ENCODE results near the gene ANO1.

ANO1 gene

GRCh38 chr11:70087446-70088167 lies 9.5 kb downstream of the ANO1 start:
- no peak overlapping the region for H4K91ac ChIP-seq (ENCODE audit: low read length)
- H2BK15ac ChIP-seq (ENCODE audit: low read depth, poor library complexity, severe bottlenecking): no peak overlapping the region
- H3K27me3 ChIP-seq (ENCODE audit: control insufficient read depth in 1 of 2, insufficient read depth in 1 of 2, low read length in 2 of 2): peaks cover 47 to 51% of the 10 kb centered on the region in 2 experiments
- no peak for DNase-seq
- H3K4ac ChIP-seq (ENCODE audit: low read depth in 1 of 2, low read length in 2 of 2): no peak overlapping the region
- WGBS: 84% methylated on average over 30 of the region's 32 CpGs
- H3K9me3 ChIP-seq (ENCODE audit: control insufficient read depth, low read length): no peaks in the 10 kb centered on the region
- H3K4me3 ChIP-seq (ENCODE audit: insufficient read depth in 1 of 2, low read depth in 1 of 2, low read length in 2 of 2): no peak overlapping the region
- H3K4me2 ChIP-seq (ENCODE audit: low read length, poor library complexity, severe bottlenecking): no peak overlapping the region
- no peaks in the 10 kb centered on the region for H3K79me1 ChIP-seq (replicated peaks; ENCODE audit: low read length, poor library complexity, severe bottlenecking)
- H3K9ac ChIP-seq (ENCODE audit: low read length): no peak overlapping the region
- no peak overlapping the region for H3K14ac ChIP-seq (ENCODE audit: low read length in 2 of 2)
- H4K8ac ChIP-seq (ENCODE audit: low read length): no peak overlapping the region
- no peak overlapping the region for H2BK12ac ChIP-seq (ENCODE audit: low read length in 2 of 2)
- no peak overlapping the region for H2AK5ac ChIP-seq (ENCODE audit: low read length, severe bottlenecking)
- H2BK120ac ChIP-seq (ENCODE audit: low read depth, low read length): no peak overlapping the region
- H3K36me3 ChIP-seq (ENCODE audit: control insufficient read depth in 1 of 2, insufficient read depth in 2 of 2, low read depth in 1 of 2, low read length in 2 of 2): no peaks in the 10 kb centered on the region
- H3K18ac ChIP-seq (ENCODE audit: low read depth in 1 of 2, low read length in 2 of 2): no peak overlapping the region
- H3K4me1 ChIP-seq (ENCODE audit: control insufficient read depth, insufficient read depth, low read depth, low read length): no peaks in the 10 kb centered on the region
- no peak overlapping the region for H3K27ac ChIP-seq (ENCODE audit: low read length, poor library complexity, severe bottlenecking)
- no peak overlapping the region for H2AFZ ChIP-seq (ENCODE audit: low read depth, low read length)
- no peak overlapping the region for H2BK5ac ChIP-seq (ENCODE audit: low read depth, low read length, poor library complexity, severe bottlenecking)
- H3K23ac ChIP-seq (ENCODE audit: low read length in 2 of 2): no peak overlapping the region

DNA sequence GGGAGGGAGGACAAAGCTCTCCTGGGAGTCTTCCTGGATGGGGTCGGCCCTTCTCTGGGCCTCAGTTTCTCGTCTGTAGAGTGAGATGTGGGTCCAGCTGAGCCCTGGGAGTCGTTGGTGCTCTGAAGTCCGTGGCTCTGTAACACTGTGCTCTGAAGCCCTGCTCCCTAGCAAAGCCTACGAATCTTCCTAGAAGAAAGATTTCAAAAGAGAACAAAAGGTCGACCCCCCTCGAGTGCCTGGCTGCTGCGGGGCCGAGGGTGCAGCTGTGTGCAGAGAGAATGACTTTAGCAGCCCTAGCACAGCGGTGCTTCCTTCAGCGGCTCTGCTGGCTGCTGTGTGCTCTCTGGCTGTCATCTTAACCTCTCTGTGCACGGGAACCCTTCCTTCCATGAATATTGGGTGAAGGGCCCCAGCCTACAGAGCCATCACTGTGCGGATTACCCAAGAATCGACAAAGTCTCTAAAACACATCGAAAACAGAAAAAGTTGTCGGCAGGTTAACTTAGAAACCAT lies 10.7 kb downstream of the ANO1 start:
- Histone ChIP-seq H3K14ac (ENCODE audit: low read length in 2 of 2) (no peak overlapping the region), H3K9ac (ENCODE audit: low read length) (no peak overlapping the region), H2BK120ac (ENCODE audit: low read depth, low read length) (no peak overlapping the region), H3K4me3 (ENCODE audit: insufficient read depth in 1 of 2, low read depth in 1 of 2, low read length in 2 of 2) (no peak overlapping the region), H3K4ac (ENCODE audit: low read depth in 1 of 2, low read length in 2 of 2) (no peak overlapping the region), H2AK5ac (ENCODE audit: low read length, severe bottlenecking) (no peak overlapping the region), H2AFZ (ENCODE audit: low read depth, low read length) (no peak overlapping the region), H3K9me3 (ENCODE audit: control insufficient read depth, low read length) (no peaks in the 10 kb centered on the region), H2BK5ac (ENCODE audit: low read depth, low read length, poor library complexity, severe bottlenecking) (no peak overlapping the region), H3K36me3 (ENCODE audit: control insufficient read depth in 1 of 2, insufficient read depth in 2 of 2, low read depth in 1 of 2, low read length in 2 of 2) (no peaks in the 10 kb centered on the region), H3K4me2 (ENCODE audit: low read length, poor library complexity, severe bottlenecking) (no peak overlapping the region), H3K27ac (ENCODE audit: low read length, poor library complexity, severe bottlenecking) (no peak overlapping the region), H2BK15ac (ENCODE audit: low read depth, poor library complexity, severe bottlenecking) (no peak overlapping the region), H3K79me1 (replicated peaks; ENCODE audit: low read length, poor library complexity, severe bottlenecking) (no peaks in the 10 kb centered on the region), H3K4me1 (ENCODE audit: control insufficient read depth, insufficient read depth, low read depth, low read length) (no peaks in the 10 kb centered on the region), H2BK12ac (ENCODE audit: low read length in 2 of 2) (no peak overlapping the region), H3K23ac (ENCODE audit: low read length in 2 of 2) (no peak overlapping the region), H3K18ac (ENCODE audit: low read depth in 1 of 2, low read length in 2 of 2) (no peak overlapping the region), H4K8ac (ENCODE audit: low read length) (no peak overlapping the region), H3K27me3 (ENCODE audit: control insufficient read depth in 1 of 2, insufficient read depth in 1 of 2, low read length in 2 of 2) (peaks cover 51 to 54% of the 10 kb centered on the region in 2 experiments), H4K91ac (ENCODE audit: low read length) (no peak overlapping the region)
- whole genome bisulfite sequencing: 81% methylated on average over 16 of the region's 16 CpGs
- DNase-seq: no peak

DNA sequence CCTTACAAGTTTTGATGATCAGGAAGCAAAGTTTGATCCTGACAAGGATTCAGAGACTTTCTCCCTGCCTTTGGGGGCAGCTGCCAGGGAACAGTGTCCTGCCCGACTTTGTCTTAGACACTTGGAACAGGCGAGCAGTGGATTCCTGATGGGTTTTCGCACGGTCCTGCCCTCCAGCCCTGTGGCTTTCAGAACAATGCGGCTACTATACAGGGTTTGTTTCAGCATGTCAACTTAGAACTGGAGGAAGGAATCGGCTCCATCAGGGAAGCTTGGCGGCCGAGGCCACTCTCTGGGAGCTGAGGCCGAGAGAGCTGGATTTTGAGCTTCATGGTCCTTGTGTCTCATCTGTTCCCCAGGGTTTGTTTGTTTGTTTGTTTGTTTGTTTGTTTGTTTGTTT lies 11.5 kb downstream of the ANO1 start:
- DNase-seq: no peak
- Histone ChIP-seq H2AK5ac (ENCODE audit: low read length, severe bottlenecking) (no peak overlapping the region), H2BK12ac (ENCODE audit: low read length in 2 of 2) (peak overlapping the region in 1 of 2 experiments; percentile 18), H3K9ac (ENCODE audit: low read length) (no peak overlapping the region), H3K27me3 (ENCODE audit: control insufficient read depth in 1 of 2, insufficient read depth in 1 of 2, low read length in 2 of 2) (peaks cover 58 to 62% of the 10 kb centered on the region in 2 experiments), H3K4me1 (ENCODE audit: control insufficient read depth, insufficient read depth, low read depth, low read length) (no peaks in the 10 kb centered on the region), H3K4me2 (ENCODE audit: low read length, poor library complexity, severe bottlenecking) (no peak overlapping the region), H4K91ac (ENCODE audit: low read length) (no peak overlapping the region), H2AFZ (ENCODE audit: low read depth, low read length) (no peak overlapping the region), H2BK15ac (ENCODE audit: low read depth, poor library complexity, severe bottlenecking) (no peak overlapping the region), H3K27ac (ENCODE audit: low read length, poor library complexity, severe bottlenecking) (no peak overlapping the region), H3K23ac (ENCODE audit: low read length in 2 of 2) (no peak overlapping the region), H3K36me3 (ENCODE audit: control insufficient read depth in 1 of 2, insufficient read depth in 2 of 2, low read depth in 1 of 2, low read length in 2 of 2) (no peaks in the 10 kb centered on the region), H3K79me1 (replicated peaks; ENCODE audit: low read length, poor library complexity, severe bottlenecking) (no peaks in the 10 kb centered on the region), H2BK5ac (ENCODE audit: low read depth, low read length, poor library complexity, severe bottlenecking) (no peak overlapping the region), H4K8ac (ENCODE audit: low read length) (no peak overlapping the region), H3K18ac (ENCODE audit: low read depth in 1 of 2, low read length in 2 of 2) (no peak overlapping the region), H3K9me3 (ENCODE audit: control insufficient read depth, low read length) (no peaks in the 10 kb centered on the region), H3K14ac (ENCODE audit: low read length in 2 of 2) (no peak overlapping the region), H2BK120ac (ENCODE audit: low read depth, low read length) (no peak overlapping the region), H3K4me3 (ENCODE audit: insufficient read depth in 1 of 2, low read depth in 1 of 2, low read length in 2 of 2) (no peak overlapping the region), H3K4ac (ENCODE audit: low read depth in 1 of 2, low read length in 2 of 2) (no peak overlapping the region)
- WGBS: 85% methylated on average over 9 of the region's 9 CpGs

- DNase-seq: no peak
- no peak overlapping the region for H3K23ac ChIP-seq (ENCODE audit: low read length in 2 of 2)
These were observed 12.9 kb downstream of the ANO1 start for GRCh38 chr11:70090961-70091381.

More at GRCh38 chr11:70090961-70091381, 12.9 kb downstream of the ANO1 start:
- Histone ChIP-seq H4K91ac (ENCODE audit: low read length) (no peak overlapping the region), H3K18ac (ENCODE audit: low read depth in 1 of 2, low read length in 2 of 2) (no peak overlapping the region), H3K79me1 (replicated peaks; ENCODE audit: low read length, poor library complexity, severe bottlenecking) (no peaks in the 10 kb centered on the region), H3K9me3 (ENCODE audit: control insufficient read depth, low read length) (no peaks in the 10 kb centered on the region), H3K27me3 (ENCODE audit: control insufficient read depth in 1 of 2, insufficient read depth in 1 of 2, low read length in 2 of 2) (peaks cover 55 to 59% of the 10 kb centered on the region in 2 experiments), H4K8ac (ENCODE audit: low read length) (no peak overlapping the region), H2AFZ (ENCODE audit: low read depth, low read length) (no peak overlapping the region), H3K27ac (ENCODE audit: low read length, poor library complexity, severe bottlenecking) (no peak overlapping the region), H3K4me1 (ENCODE audit: control insufficient read depth, insufficient read depth, low read depth, low read length) (no peaks in the 10 kb centered on the region), H2BK120ac (ENCODE audit: low read depth, low read length) (no peak overlapping the region), H2AK5ac (ENCODE audit: low read length, severe bottlenecking) (no peak overlapping the region), H2BK15ac (ENCODE audit: low read depth, poor library complexity, severe bottlenecking) (no peak overlapping the region), H3K4ac (ENCODE audit: low read depth in 1 of 2, low read length in 2 of 2) (no peak overlapping the region), H3K4me3 (ENCODE audit: insufficient read depth in 1 of 2, low read depth in 1 of 2, low read length in 2 of 2) (no peak overlapping the region), H2BK5ac (ENCODE audit: low read depth, low read length, poor library complexity, severe bottlenecking) (no peak overlapping the region), H3K4me2 (ENCODE audit: low read length, poor library complexity, severe bottlenecking) (no peak overlapping the region), H2BK12ac (ENCODE audit: low read length in 2 of 2) (no peak overlapping the region), H3K36me3 (ENCODE audit: control insufficient read depth in 1 of 2, insufficient read depth in 2 of 2, low read depth in 1 of 2, low read length in 2 of 2) (no peaks in the 10 kb centered on the region), H3K14ac (ENCODE audit: low read length in 2 of 2) (no peak overlapping the region), H3K9ac (ENCODE audit: low read length) (no peak overlapping the region)
- WGBS: 77% methylated on average over 9 of the region's 9 CpGs

All from mesenchymal stem cell (in vitro differentiated cells and primary cell).